Uterus (tissue), 2 donors: ENCODE measurements around the gene WRAP73.

Experiments
- POLR2A ChIP-seq, 2 donors: fragments of 450-650 bp; IDR thresholded peaks; one replicate each; pipeline ENCODE4 v1.6.1; 2016; ENCODE audit warnings: antibody characterized with exemption in 2 of 2, mild to moderate bottlenecking in 1 of 2, moderate library complexity in 1 of 2
- TF ChIP-seq, protein P1 (sequence below), 4 experiments: fragments of 200-600 bp in 2 of 4; fragments of 450-650 bp in 2 of 4; sonication (generic) in 2 of 4; IDR thresholded peaks; one replicate each; pipeline ENCODE4 v1.5.1; 2016 to 2019; ENCODE audit warnings: antibody characterized with exemption in 4 of 4, mild to moderate bottlenecking in 2 of 4, moderate library complexity in 1 of 4

DNA sequence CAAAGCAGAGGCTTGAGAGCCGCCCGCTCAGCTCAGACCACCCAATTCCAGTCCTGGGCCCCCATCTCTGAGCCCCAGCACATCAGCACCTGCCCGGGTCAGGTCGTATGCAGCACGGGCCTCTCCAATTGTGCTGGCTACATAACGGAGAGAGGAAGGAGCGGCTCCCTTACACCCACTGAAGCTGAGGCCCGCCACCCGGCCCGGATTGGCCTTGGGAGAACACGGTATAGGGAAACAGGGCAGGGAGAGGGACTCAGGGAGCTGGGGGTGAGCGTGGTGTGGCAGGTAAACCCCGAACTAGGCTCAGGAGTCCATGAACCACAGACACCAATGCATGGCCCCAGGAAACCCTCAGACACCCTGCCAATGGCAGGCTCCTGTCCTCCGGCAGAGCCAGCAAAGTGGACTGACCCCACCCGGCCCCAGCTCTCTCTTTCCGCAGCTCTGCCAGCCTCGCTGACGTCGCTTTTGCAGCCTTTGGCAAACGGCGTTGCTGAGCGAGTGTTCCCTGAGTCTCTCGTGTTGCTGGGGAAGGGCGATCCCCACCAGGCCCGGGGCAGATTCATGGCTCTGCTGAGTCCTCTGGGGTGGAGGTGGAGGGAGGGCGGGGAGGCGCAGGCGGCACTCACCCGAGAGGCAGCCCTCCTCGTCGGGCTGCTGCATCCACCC lies 55.1 kb downstream of the WRAP73 start:
- TF ChIP-seq, protein P1, sequence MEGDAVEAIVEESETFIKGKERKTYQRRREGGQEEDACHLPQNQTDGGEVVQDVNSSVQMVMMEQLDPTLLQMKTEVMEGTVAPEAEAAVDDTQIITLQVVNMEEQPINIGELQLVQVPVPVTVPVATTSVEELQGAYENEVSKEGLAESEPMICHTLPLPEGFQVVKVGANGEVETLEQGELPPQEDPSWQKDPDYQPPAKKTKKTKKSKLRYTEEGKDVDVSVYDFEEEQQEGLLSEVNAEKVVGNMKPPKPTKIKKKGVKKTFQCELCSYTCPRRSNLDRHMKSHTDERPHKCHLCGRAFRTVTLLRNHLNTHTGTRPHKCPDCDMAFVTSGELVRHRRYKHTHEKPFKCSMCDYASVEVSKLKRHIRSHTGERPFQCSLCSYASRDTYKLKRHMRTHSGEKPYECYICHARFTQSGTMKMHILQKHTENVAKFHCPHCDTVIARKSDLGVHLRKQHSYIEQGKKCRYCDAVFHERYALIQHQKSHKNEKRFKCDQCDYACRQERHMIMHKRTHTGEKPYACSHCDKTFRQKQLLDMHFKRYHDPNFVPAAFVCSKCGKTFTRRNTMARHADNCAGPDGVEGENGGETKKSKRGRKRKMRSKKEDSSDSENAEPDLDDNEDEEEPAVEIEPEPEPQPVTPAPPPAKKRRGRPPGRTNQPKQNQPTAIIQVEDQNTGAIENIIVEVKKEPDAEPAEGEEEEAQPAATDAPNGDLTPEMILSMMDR (IDR thresholded peaks at IDR 0.05) = no peak
- no peak for TF ChIP-seq POLR2A (IDR thresholded peaks at IDR 0.05)
